ENCODE results near the gene FGD4.

FGD4 gene

GRCh38 chr12:32475724-32476123 lies 76.4 kb downstream of the FGD4 start:
- Histone ChIP-seq H3K27me3 (ENCODE audit: insufficient read depth, low read depth) (no peaks in the 10 kb centered on the region), H3K36me3 (ENCODE audit: insufficient read depth) (no peaks in the 10 kb centered on the region), H3K4me3 (IDR thresholded peaks at IDR 0.05; ENCODE audit: insufficient read depth, low read depth, low read length) (no peak overlapping the region), H3K27ac (no peak overlapping the region), H3K4me1 (ENCODE audit: low read depth, poor library complexity, severe bottlenecking) (no peaks in the 10 kb centered on the region), H3K79me2 (ENCODE audit: insufficient read depth, low read depth) (no peaks in the 10 kb centered on the region), H2AFZ (ENCODE audit: low read depth) (no peak overlapping the region), H3K9ac (no peak overlapping the region), H3K4me2 (no peak overlapping the region), H4K20me1 (ENCODE audit: insufficient read depth) (no peaks in the 10 kb centered on the region)
- TF ChIP-seq CTCF (conservative IDR thresholded peaks at IDR 0.05; ENCODE audit: low read depth, low read length) = no peak

- no peak for TF ChIP-seq CTCF (conservative IDR thresholded peaks at IDR 0.05; ENCODE audit: low read depth, low read length)
- Histone ChIP-seq H3K36me3 (ENCODE audit: insufficient read depth) (no peaks in the 10 kb centered on the region), H3K4me1 (ENCODE audit: low read depth, poor library complexity, severe bottlenecking) (peaks cover 3% of the 10 kb centered on the region), H2AFZ (ENCODE audit: low read depth) (no peak overlapping the region), H3K27ac (no peak overlapping the region), H4K20me1 (ENCODE audit: insufficient read depth) (no peaks in the 10 kb centered on the region), H3K4me3 (IDR thresholded peaks at IDR 0.05; ENCODE audit: insufficient read depth, low read depth, low read length) (no peak overlapping the region), H3K4me2 (no peak overlapping the region), H3K9ac (no peak overlapping the region), H3K27me3 (ENCODE audit: insufficient read depth, low read depth) (no peaks in the 10 kb centered on the region), H3K79me2 (ENCODE audit: insufficient read depth, low read depth) (no peaks in the 10 kb centered on the region)
Measured at GRCh38 chr12:32476446-32476845, 77.1 kb downstream of the FGD4 start.

GRCh38 chr12:32477714-32478113 lies 78.4 kb downstream of the FGD4 start:
- no peaks in the 10 kb centered on the region for H4K20me1 ChIP-seq (ENCODE audit: insufficient read depth)
- H2AFZ ChIP-seq (ENCODE audit: low read depth) = no peak overlapping the region
- H3K27ac ChIP-seq = no peak overlapping the region
- H3K4me3 ChIP-seq (IDR thresholded peaks at IDR 0.05; ENCODE audit: insufficient read depth, low read depth, low read length) = no peak overlapping the region
- no peaks in the 10 kb centered on the region for H3K79me2 ChIP-seq (ENCODE audit: insufficient read depth, low read depth)
- H3K9ac ChIP-seq = no peak overlapping the region
- no peak for TF ChIP-seq CTCF (conservative IDR thresholded peaks at IDR 0.05; ENCODE audit: low read depth, low read length)
- H3K27me3 ChIP-seq (ENCODE audit: insufficient read depth, low read depth) = no peaks in the 10 kb centered on the region
- H3K4me2 ChIP-seq = no peak overlapping the region
- H3K36me3 ChIP-seq (ENCODE audit: insufficient read depth) = no peaks in the 10 kb centered on the region
- peaks cover 15% of the 10 kb centered on the region for H3K4me1 ChIP-seq (ENCODE audit: low read depth, poor library complexity, severe bottlenecking)

GRCh38 chr12:32478166-32478565 lies 78.8 kb downstream of the FGD4 start:
- Histone ChIP-seq H3K4me1 (ENCODE audit: low read depth, poor library complexity, severe bottlenecking) (peaks cover 20% of the 10 kb centered on the region), H4K20me1 (ENCODE audit: insufficient read depth) (no peaks in the 10 kb centered on the region), H3K79me2 (ENCODE audit: insufficient read depth, low read depth) (no peaks in the 10 kb centered on the region), H3K27me3 (ENCODE audit: insufficient read depth, low read depth) (no peaks in the 10 kb centered on the region), H3K27ac (no peak overlapping the region), H3K9ac (no peak overlapping the region), H3K36me3 (ENCODE audit: insufficient read depth) (no peaks in the 10 kb centered on the region), H3K4me3 (IDR thresholded peaks at IDR 0.05; ENCODE audit: insufficient read depth, low read depth, low read length) (no peak overlapping the region), H3K4me2 (no peak overlapping the region), H2AFZ (ENCODE audit: low read depth) (no peak overlapping the region)
- no peak for TF ChIP-seq CTCF (conservative IDR thresholded peaks at IDR 0.05; ENCODE audit: low read depth, low read length)
